NCI-H2029 treated with DMSO at 0.1 percent for 48 hours (cell line): ENCODE measurements around the gene FOXN3.
A peak's percentile ranks its signal among the peaks of the same experiment; 100 is the strongest.

ENCODE experiments used
- DNase-seq: peaks from one replicate; lab custom pipeline; 2025; lab: John Stamatoyannopoulos, UW

The FOXN3 gene

DNA sequence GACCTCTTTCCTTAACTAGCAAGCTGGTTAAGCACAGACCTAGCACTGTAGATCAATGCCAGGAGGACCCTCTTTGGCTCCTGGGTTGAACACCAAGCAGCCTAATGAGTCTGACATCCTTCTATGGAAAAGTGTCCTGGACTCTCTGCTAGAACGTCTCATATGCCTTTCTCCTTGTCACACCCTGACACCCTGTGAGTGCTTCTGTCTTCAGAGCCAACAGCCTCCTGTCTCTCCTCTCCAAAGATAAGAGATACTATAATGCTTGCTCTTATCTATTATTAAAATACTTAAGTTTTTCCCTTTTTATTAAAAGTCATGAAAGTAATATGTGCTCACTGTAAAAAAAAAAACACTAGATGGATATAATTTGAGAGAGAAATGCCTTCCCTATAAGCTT, 222.7 kb downstream of the FOXN3 start:
- DNase-seq = no peak

DNA sequence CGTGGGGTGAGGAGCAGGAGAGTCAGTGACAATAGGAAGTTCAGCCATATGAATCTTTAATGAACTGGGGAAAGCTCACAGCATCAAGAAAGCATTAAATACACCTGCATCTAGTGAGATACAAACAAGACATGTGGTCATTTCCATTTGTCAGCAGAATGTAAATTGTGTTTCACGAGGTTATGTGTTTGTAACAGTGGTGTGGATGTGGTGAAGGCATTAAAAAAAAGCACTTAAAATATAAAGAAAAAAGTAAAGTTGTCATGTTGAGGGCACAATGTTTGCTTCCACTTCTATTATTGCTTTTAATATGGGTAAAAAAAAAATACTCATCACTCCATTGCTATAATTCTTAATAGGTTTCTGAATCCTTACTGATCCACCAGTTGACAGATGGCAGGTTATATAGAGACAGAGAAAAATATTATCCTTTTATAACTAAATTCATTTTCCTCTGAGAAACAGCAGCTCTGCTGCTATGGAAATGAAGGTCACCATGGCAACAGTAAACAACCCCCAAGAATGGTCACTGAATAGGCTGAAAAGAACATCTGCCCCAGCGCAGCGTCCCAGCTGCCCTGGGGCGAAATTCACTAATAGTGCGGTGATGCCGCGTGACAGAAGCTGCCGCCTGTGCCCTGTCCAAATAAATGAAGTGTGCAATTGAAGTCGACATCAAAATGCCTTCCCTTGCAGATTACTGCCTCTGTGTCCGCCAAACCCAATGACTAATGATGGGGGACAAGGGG, 226.1 kb downstream of the FOXN3 start:
- DNase-seq = no peak

DNA sequence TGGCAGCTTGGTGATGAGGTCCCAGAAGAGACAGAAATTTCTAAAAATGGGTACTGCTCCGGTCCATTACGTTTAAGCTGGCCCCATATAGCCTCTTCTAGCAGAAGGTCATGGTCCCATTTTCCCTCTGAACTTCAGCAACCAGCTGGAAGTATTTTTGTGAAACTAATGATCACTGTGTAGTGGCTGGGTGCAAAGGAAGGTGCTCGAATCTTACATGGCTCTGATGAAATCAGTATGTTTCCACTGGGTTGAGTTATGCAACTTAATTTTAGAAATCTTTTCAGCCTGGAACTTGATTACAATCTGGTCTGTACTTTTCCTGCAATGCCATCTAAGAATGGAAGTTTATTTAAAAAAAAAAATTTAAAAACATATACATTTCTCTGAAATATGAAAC, 228.5 kb downstream of the FOXN3 start:
- no peak for DNase-seq

DNA sequence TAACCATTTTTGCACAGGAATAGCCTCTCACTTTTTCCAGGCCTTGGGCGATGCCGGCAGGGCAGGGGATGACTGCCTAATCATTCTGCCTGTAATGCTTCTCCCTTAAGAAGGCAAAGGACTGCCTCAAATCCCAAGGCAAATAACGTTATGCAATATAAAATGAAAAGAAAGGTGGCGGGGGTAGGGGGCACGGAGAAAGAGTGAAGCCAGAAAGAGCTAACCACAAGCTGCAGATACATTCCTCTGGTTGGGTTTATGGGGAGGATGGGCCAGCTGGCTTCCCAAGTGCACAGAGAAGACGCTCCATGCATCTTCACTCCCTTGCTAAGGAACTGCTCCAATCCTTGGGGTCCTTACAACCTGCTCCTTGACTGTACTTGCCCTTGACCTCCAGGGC, 229.5 kb downstream of the FOXN3 start:
- DNase-seq = no peak

DNA sequence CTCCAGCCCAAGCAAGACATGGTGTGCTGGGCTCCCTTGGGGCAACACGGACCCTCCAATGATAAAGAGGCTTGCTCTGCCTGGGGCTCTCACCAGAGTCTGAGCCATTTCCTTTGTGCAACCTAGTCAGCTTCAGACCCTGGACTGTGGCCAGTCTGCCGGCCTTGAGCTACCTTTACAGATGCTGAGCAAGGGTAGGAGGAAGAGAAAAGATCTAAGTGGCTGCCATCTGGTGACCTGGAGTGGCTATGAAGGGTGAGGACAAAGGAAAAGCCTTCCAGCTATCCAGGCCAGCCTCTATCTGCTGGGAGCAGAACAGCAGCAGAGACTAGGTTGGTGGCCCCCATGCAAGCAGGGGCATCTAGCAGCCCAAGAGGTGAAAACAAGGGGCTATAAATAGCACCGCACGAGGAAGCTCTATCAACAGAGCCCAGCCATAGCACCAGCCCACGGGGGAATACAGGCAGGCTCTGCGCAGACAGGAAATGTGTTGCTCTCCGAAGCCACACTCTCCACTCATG, 230.1 kb downstream of the FOXN3 start:
- no peak for DNase-seq

DNA sequence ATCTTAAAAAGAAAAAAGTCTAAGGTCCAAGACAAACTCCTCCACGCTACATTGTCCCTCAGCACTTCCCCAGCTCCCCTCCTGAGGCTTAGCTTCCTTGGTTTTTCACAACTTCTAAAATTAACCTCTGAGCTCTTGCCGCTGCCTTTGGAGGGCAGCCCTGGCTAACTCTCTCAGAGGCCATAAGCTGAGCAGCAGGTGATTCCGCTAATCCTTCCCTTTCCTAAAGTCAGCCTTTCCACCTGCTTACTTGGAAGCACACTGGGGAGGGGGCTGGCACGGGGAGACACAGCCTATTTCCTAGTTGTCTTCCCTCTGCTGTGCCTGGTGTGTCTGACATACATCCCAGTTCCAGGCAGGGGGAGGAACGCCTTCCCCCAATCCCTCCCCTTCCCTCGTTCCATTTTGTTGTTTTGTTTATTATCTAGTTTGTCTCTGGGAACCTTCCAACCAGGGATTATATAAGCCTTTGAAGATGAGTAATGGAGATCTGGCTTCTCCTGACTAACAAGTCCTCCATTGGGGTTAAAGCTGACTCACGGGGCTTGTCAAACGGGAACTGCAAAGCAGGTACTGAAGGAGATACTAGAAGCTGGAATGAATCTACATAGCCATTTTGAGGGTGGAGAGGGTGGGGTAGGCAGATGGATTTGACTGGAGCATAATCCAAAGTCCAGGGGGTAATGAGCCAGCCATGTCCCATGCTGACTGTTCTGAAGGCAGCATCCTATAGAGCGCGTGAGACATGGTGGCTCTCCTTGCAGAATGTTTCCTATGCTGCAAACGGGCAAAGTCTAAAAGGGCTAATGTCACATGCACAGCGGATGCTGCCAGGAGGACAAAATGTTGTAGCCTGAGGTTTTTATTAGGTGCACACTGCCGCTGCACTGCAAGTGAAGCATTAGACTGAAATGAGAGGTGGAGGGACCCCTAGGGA, 230.8 kb downstream of the FOXN3 start:
- no peak for DNase-seq

DNA sequence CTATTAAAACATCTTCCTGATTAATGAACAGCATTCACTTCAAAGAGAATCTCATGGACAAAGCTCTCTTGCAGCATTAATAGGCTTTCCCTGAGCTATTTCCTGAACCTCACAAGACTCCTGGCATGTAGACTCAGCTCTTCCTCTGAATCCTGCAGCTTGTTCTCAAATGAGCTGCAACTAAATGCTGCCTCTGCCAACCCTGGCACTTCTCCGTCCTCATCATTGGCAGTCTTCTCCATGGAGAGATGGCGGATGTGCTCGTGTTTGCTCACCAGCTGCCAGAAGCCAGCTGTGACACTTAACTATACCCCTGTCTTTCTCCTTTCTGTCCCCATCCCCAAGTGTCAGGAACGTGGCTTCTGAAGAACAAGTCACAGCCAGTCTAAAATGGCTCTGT, 232.1 kb downstream of the FOXN3 start:
- DNase-seq = peak; percentile 42

DNA sequence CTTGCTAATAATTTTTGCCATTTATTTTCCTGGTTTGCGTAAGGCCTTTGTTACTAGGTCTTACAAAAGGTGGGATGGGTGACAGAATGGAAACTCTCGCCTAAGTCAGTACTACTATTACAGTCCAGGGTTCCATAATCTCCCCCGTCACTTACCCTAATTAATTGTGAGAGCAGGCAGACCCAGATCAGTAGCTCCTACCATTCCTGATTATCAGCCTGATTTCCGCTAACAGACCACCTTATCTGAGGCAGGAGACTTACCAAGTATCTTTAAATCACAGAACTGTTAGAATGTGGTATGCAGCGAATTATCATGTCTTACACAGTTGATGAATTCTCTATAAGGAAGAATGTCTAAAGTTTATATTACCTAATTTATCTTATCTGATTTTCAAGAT, 234.7 kb downstream of the FOXN3 start:
- no peak for DNase-seq

DNA sequence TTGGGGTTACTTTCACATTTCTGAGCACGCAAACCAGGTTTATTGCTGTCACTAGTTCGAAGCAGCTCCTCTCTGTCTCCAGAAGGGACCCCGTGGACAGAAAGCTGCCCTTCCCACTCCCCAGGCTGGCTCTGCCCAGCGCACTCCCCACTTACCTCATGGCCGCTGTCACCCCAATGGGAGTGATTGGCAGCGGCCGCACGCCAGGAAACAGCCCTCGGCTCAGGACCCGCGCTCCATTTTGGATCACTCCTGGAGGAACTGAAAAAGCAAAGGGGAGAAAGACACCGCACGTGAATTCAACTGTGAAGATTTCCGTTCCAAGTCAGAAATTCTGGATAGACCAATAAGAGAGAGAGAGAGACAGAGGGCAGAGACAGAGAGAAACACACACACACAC, 236.5 kb downstream of the FOXN3 start:
- no peak for DNase-seq

DNA sequence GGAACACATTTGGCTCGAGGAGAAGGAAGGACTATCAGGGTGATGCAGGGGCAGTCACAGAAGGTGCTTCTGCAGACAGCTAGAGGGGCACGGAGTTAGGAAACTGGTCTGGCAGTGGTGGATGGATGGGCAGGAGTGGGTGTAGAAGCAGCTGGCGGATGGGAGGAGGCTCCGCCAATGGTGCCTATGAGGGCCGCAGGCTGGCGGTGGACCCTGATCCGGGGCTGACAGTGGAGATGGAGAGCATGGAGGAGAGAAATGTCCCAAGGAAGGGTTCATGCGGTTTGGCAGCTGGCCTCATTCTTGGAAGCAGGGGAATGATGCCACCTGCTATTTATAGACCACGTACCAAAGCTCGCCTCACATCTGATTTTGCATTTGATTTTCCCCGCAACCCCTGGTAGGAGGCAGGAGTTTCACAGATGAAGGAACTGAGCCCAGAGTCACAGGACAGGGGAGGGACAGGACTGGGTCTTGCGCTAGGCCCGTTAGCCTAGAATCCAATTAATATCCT, 237.1 kb downstream of the FOXN3 start:
- DNase-seq = no peak

DNA sequence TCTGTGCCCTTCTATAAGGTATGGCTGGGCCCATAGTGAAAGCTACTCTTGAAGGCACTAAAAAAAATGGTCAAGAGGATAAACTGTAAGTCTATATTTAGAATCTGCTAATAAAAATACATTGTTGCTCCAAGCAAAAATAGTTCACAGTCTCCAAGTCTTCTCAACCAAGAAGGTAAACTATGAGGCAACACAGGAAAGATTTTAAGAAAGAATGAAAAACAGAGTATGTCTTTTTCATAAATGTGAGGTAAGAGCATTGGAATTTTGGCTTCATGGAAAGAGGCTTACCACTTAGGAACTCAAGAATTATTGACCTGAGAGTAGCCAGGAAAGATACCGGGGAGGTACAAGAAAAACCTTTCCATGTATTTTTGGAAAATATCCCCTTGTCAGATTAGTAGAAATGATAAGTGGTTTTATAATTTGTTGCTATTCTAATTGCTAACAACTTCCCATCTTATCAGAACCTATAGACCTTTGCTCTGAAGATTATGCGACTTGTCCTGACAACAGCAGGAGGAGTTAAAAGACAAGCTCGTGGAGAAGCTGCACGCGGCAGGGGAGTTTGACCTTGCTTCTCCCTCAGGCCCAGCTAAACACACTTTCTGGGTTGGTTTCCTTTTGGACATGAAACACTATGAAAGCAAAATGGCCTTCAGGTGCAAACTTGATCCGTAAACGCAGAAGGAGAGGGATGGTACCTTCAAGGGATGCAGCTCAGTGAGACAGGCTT, 238.1 kb downstream of the FOXN3 start:
- DNase-seq = no peak

DNA sequence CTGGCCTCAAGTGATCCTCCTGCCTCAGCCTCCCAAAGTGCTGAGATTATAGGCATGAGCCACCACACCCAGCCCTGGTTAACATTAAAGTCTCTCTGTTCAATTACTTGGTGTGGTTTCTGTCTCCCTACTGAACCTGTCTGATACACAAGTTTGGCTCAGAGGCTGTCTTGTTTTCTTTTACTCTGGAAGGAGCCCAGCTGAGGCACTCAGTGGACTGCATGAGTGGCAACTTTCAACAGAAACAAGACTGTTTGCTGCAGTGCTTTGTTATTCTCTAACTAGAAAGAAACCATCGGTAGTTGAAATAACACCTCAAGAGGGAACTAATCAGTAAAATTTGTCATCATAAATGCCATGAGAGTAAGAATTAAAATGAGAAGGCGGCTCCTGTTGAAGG, 238.7 kb downstream of the FOXN3 start:
- DNase-seq = no peak

DNA sequence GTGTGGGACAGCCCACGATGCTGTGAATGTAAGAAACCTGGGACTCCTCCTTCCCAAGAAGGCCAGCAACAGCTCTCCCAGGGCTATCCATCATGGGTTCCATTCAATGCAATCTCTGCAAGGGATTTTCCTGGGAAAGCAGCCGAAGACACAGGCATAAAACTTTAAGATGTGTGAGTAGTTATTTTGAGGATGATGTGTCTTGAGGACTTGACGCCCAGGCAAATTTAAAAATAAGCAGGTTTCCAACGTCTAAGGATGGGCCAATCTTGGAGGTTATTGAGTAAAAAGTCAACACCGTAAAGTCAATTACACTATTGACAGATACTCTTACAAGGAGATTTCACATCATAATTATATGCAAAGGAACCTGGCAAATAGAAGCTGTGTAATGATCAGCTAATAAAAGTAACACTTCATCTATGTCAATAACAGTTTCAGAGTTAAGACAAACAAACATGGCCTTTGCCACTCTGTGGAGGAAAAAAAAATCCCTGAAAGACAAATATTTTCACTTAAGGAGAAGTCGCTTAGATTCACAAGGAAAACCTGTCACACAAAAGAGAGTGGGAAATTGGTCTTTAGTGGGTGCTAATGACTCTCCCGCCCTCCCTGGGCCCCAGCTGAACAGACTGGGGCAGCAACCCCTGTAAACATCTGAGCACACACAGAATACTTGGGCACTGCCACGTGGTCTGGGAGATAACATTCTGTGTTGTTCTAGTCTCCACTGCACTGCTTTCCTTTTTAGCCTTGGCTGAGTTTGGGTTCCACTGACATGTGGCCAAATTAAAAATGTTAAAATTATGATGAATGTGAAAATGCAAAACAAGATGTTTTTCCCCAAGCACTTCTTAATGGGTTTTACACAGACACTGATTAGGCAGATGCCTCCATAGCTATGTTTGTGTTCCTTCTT, 240.9 kb downstream of the FOXN3 start:
- no peak for DNase-seq

DNA sequence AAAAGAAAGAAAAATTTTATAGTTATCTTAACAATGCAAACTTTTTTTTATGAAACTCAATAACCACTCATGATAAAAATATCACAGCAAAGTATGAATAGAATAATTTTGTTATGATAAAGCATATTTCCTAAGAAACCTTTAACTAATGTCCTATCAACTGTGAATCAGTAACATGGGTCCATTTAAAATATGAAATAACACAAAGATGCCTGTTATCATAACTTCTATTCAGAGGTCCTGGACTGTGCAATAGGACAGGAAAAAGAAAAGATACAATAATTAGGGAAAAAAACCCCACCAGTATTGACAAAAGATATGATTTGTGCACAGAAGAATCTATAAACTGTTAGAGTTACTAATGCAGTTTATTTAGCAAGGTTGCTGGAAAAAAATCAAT, 245.4 kb downstream of the FOXN3 start:
- DNase-seq = no peak

DNA sequence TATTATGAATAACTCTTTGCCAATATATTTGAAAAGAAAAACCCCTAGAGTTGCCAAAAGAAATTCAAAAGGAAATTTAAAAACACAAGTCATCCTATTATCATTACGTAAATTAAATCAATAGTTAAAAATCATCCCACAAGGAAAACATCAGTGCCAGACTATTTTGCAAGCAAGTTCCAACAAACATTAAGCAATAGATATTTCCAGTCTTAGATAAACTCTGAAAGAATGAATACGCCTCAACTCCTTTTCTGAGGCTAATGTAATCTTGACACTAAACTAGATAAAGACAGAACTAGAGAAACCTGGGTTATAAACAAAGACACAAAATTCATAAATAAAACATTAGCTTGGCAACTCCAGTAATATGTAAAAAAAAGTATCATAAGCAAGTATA, 245.9 kb downstream of the FOXN3 start:
- no peak for DNase-seq

DNA sequence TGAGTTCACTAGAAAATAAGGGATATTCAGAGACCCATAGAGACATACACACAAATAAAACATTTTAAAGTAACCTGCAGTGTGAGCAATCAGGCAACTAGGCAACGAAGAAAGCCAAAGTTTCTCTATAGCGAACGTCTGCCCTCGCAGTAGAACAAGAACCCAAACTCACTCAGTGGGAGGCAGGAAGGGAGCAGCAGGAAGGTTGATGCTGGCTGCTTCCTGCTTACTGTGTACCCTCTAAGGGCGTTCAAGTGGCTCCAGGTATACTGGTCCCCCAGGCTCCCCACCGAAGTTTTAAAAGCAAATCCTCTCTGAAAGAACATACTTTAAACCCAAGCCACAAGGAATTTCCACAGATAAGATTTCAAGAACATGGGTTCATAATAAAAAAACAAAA, 249.3 kb downstream of the FOXN3 start:
- no peak for DNase-seq

DNA sequence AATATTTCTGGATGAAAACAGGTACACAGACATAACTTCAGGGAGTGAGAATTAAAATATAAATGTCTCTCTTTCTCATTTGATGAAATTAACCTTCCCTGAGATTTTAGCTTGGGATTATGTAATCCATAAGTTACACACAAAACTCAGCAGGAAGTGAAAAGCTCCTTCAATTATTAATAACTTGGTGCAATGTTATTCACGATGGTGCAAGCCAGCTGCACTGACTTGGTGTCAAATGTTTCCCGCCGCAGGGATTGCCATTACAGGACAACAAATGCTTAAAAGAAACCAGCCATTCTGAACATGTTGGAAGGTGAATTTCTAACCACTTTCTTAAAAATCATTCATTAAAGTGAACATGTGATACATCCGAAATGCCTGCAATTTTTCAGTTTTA, 250.4 kb downstream of the FOXN3 start:
- DNase-seq = no peak

DNA sequence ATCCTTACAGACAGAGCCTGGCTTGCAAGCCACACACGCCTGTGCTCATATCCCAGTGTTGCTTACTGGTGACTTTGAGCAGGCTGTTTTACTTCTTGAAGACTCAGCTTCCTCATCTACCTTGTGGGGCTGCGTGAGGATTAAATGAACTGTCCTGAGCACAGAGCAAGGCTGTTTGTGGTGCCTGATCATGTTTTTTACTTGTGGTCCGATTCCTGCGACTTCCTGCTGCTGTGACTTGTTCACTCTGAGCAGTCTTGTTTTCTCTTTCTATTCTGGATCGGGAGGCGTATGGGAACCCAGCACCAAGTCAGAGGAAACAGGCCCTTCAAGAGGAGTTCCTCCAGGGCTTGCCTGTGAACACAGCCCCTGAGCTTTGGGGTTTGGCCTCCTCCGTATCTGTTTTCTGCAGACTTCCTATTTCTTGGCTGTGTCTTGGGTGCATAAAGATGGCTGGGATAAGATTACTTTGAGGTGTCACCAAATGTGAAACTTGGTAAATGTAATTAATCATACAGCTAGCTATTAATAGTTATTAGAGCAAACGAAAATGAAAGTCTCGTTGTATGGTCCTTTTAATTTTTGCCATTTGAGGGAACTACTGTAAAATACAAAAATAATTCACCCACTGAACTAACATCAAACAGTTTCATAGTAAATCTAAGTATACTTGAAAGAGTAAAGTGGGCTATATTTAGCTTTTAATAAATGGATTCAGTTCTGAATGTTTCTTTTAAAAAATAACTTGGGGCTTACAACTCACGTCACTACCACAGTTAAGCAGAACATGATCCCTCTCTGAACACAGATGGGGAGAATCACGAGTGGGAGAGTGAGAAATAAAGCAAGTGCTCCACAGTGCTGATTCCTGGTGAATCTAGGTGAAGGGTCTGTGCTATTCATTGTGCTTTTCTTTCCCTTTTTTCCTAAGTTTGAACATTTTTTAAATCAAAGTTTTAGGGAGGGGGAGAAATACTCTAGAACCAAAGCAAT, 251.5 kb downstream of the FOXN3 start:
- no peak for DNase-seq

DNA sequence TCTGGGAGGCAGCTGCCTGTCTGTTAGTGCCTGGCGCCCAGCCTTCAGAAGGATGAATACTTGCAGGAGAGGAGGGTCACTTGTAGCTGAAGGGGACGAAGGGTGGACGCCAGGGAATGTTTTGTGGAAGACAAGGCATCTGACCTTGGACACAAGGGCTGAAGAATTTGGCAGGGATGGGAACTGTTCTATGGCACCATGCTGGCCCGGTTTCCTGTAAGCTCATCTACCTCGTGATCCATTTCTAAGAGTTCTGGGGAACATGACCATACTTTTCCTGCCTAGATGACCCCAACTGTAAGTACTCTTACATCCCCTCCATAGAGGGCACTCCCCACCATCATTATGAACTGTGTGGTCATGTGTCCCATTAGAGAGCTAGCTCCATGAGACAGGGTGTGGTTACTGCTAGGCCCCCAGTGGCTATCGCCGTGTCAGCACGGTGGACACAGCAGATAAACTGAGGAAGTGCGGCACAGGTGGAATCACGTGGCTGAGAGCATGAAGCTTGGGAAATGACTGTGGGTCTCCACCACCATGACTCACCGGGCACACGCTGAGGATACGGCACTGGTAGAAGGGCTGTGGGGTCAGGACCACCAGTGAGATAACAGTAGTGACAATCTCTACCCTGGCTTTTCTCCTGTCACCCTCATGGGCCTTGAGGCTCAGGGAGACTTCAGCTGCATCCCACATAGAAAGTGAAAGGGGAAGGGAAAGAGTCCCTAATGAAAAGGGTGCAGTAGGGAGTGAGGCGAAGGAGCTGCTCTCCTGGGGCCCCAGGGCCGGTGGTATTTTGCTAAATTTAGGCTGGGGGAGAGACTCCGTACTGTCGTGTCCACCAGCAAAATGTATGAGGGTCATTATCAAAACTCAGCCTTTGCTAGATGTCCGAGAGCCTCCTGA, 252.6 kb downstream of the FOXN3 start:
- no peak for DNase-seq
